ENCODE results near the gene ATP11A.

The ATP11A gene

GRCh38 chr13:112900226-112900600 lies 210.4 kb downstream of the ATP11A start:
- no peak for DNase-seq

- no peak for DNase-seq
Observed at GRCh38 chr13:112900691-112901091, 210.9 kb downstream of the ATP11A start.

- no peak for DNase-seq
Observed at GRCh38 chr13:112902101-112902651, 212.3 kb downstream of the ATP11A start.

GRCh38 chr13:112902669-112903068 lies 212.8 kb downstream of the ATP11A start:
- DNase-seq, result no peak

GRCh38 chr13:112903071-112903577 lies 213.3 kb downstream of the ATP11A start:
- DNase-seq, result no peak

- no peak for DNase-seq
Observed at GRCh38 chr13:112903606-112904195, 213.9 kb downstream of the ATP11A start.

GRCh38 chr13:112904436-112904960 lies 214.7 kb downstream of the ATP11A start:
- no peak for DNase-seq

GRCh38 chr13:112905086-112905485 lies 215.2 kb downstream of the ATP11A start:
- DNase-seq, result no peak

- no peak for DNase-seq
Observed at GRCh38 chr13:112905619-112905989, 215.8 kb downstream of the ATP11A start.

- no peak for DNase-seq
Observed at GRCh38 chr13:112905990-112906641, 216.3 kb downstream of the ATP11A start.

GRCh38 chr13:112907286-112907685 lies 217.4 kb downstream of the ATP11A start:
- no peak for DNase-seq

GRCh38 chr13:112907871-112908331 lies 218.1 kb downstream of the ATP11A start:
- DNase-seq, result no peak

GRCh38 chr13:112908342-112908741 lies 218.5 kb downstream of the ATP11A start:
- no peak for DNase-seq

- DNase-seq, result no peak
Observed at GRCh38 chr13:112910016-112910415, 220.2 kb downstream of the ATP11A start.

- no peak for DNase-seq
Observed at GRCh38 chr13:112910616-112911280, 220.9 kb downstream of the ATP11A start.

GRCh38 chr13:112911285-112911701 lies 221.5 kb downstream of the ATP11A start:
- DNase-seq, result no peak

GRCh38 chr13:112911883-112912282 lies 222.0 kb downstream of the ATP11A start:
- no peak for DNase-seq

GRCh38 chr13:112912726-112913440 lies 223.0 kb downstream of the ATP11A start:
- no peak for DNase-seq

GRCh38 chr13:112916296-112916695 lies 226.5 kb downstream of the ATP11A start:
- DNase-seq, result no peak

- no peak for DNase-seq
Observed at GRCh38 chr13:112917056-112917664, 227.3 kb downstream of the ATP11A start.

- DNase-seq, result no peak
Observed at GRCh38 chr13:112917737-112918136, 227.9 kb downstream of the ATP11A start.
